ENCODE results near the gene ALKAL2. TPM values are rescaled to one million over a fixed set of nuclear protein-coding genes. Genes with fewer than 3 reads are reported as not detected.

ALKAL2 gene
- total and polyA plus RNA-seq, 2 donors (not counting 3 experiments of a cell fraction or from before 2014, with no cell fraction given) = not detected

GRCh38 chr2:257429-257828 is 30.5 kb downstream of the ALKAL2 start:
- Histone ChIP-seq H3K79me2 (ENCODE audit: control insufficient read depth, insufficient read depth, low read length) (no peaks in the 10 kb centered on the region), H2AFZ (ENCODE audit: low read depth, low read length) (no peak overlapping the region), H3K4me2 (ENCODE audit: insufficient read depth, low read length) (no peak overlapping the region), H3K36me3 (ENCODE audit: control insufficient read depth in 2 of 2, extremely low read depth in 1 of 2, insufficient read depth in 2 of 2, low read length in 2 of 2) (no peaks in the 10 kb centered on the region), H3K9me3 (replicated peaks; ENCODE audit: control insufficient read depth, insufficient read depth, low read length) (no peaks in the 10 kb centered on the region), H3K4me3 (replicated peaks in 1 of 3; ENCODE audit: insufficient read depth in 1 of 3, low read depth in 1 of 3, low read length in 3 of 3) (no peak overlapping the region), H3K4me1 (ENCODE audit: control insufficient read depth, extremely low read depth, insufficient read depth, low read length) (no peaks in the 10 kb centered on the region), H3K27ac (ENCODE audit: insufficient read depth, low read depth, low read length) (no peak overlapping the region), H4K20me1 (replicated peaks; ENCODE audit: control insufficient read depth, extremely low read depth, insufficient read depth, low read length) (peaks cover 2% of the 10 kb centered on the region), H3K9me1 (replicated peaks; ENCODE audit: control insufficient read depth, extremely low read depth, insufficient read depth, low read length) (no peaks in the 10 kb centered on the region), H3K27me3 (ENCODE audit: control insufficient read depth in 2 of 2, insufficient read depth in 2 of 2, low read length in 2 of 2) (no peaks in the 10 kb centered on the region), H3K9ac (replicated peaks; ENCODE audit: extremely low read depth, insufficient read depth, low read length) (no peak overlapping the region)
- no peak for TF ChIP-seq JUN (IDR thresholded peaks at IDR 0.05; ENCODE audit: borderline replicate concordance, insufficient read depth, insufficient read length, low read depth)
- TF ChIP-seq, protein P1, sequence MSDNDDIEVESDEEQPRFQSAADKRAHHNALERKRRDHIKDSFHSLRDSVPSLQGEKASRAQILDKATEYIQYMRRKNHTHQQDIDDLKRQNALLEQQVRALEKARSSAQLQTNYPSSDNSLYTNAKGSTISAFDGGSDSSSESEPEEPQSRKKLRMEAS (IDR thresholded peaks at IDR 0.05; ENCODE audit: insufficient read depth, insufficient read length) = no peak
- TF ChIP-seq, protein P2, sequence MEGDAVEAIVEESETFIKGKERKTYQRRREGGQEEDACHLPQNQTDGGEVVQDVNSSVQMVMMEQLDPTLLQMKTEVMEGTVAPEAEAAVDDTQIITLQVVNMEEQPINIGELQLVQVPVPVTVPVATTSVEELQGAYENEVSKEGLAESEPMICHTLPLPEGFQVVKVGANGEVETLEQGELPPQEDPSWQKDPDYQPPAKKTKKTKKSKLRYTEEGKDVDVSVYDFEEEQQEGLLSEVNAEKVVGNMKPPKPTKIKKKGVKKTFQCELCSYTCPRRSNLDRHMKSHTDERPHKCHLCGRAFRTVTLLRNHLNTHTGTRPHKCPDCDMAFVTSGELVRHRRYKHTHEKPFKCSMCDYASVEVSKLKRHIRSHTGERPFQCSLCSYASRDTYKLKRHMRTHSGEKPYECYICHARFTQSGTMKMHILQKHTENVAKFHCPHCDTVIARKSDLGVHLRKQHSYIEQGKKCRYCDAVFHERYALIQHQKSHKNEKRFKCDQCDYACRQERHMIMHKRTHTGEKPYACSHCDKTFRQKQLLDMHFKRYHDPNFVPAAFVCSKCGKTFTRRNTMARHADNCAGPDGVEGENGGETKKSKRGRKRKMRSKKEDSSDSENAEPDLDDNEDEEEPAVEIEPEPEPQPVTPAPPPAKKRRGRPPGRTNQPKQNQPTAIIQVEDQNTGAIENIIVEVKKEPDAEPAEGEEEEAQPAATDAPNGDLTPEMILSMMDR (IDR thresholded peaks at IDR 0.05; ENCODE audit: extremely low read depth in 1 of 2, insufficient read depth in 1 of 2, low read depth in 1 of 2, low read length in 2 of 2) = no peak
- TF ChIP-seq POLR2AphosphoS5 (IDR thresholded peaks at IDR 0.05; ENCODE audit: insufficient read depth, low read depth, low read length) = no peak
- TF ChIP-seq EZH2 (IDR thresholded peaks at IDR 0.05; ENCODE audit: borderline replicate concordance, low read depth, low read length, severe bottlenecking) = no peak
- no TSS peak for BruUV-seq (replicated peaks)
- DNase-seq (ENCODE audit: low read depth, low spot score) = no peak
- FAIRE-seq = no peak
- dilution Hi-C loops (cut with MboI; ENCODE audit: extremely low pct_ligation_motif_present, low sequenced_read_pairs) = no loop called here
- CTCF ChIA-PET = no interaction called here
- intact Hi-C loops (cut with micrococcal nuclease) = no loop called here
- POLR2A ChIA-PET = no interaction called here

DNA sequence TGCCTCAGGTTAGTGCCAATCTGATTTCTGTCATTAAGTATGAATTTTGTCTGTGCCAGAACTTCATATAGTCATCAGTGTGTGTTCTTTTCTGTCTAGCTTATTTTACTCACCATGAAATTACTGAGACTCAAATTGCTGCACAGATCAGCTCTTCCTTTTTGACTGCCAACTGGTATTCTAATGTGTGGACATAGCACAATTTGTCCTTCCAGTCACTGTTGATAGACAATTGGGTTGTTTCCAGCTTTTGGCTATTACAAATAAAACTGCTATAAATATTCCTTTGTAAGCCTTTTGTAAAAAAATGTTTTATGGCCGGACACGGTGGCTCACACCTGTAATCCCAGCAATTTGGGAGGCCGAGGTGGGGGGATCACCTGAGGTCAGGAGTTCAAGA is 31.8 kb downstream of the ALKAL2 start:
- POLR2A ChIA-PET = no interaction called here
- H3K9me1 ChIP-seq (replicated peaks; ENCODE audit: control insufficient read depth, extremely low read depth, insufficient read depth, low read length) = no peaks in the 10 kb centered on the region
- no peaks in the 10 kb centered on the region for H3K27me3 ChIP-seq (ENCODE audit: control insufficient read depth in 2 of 2, insufficient read depth in 2 of 2, low read length in 2 of 2)
- no peak for TF ChIP-seq MYC (IDR thresholded peaks at IDR 0.05; ENCODE audit: low read depth, low read length)
- TF ChIP-seq, protein P2 (IDR thresholded peaks at IDR 0.05; ENCODE audit: extremely low read depth in 1 of 2, insufficient read depth in 1 of 2, low read depth in 1 of 2, low read length in 2 of 2) = no peak
- no peak for TF ChIP-seq JUN (IDR thresholded peaks at IDR 0.05; ENCODE audit: borderline replicate concordance, insufficient read depth, insufficient read length, low read depth)
- no peak for TF ChIP-seq POLR2AphosphoS5 (IDR thresholded peaks at IDR 0.05; ENCODE audit: insufficient read depth, low read depth, low read length)
- TF ChIP-seq GATA2 (IDR thresholded peaks at IDR 0.05; ENCODE audit: insufficient read depth, insufficient read length, low read depth, low read length) = no peak
- no peak for TF ChIP-seq EZH2 (IDR thresholded peaks at IDR 0.05; ENCODE audit: borderline replicate concordance, low read depth, low read length, severe bottlenecking)
- TF ChIP-seq FOS (IDR thresholded peaks at IDR 0.05; ENCODE audit: borderline replicate concordance, insufficient read depth, low read length) = no peak
- TF ChIP-seq POLR2A (IDR thresholded peaks at IDR 0.05; ENCODE audit: low read depth, low read length) = no peak
- TF ChIP-seq, protein P1 (IDR thresholded peaks at IDR 0.05; ENCODE audit: insufficient read depth, insufficient read length) = no peak
- DNase-seq (ENCODE audit: low read depth, low spot score) (no peak), FAIRE-seq (no peak)
- H3K36me3 ChIP-seq (ENCODE audit: control insufficient read depth in 2 of 2, extremely low read depth in 1 of 2, insufficient read depth in 2 of 2, low read length in 2 of 2) = no peaks in the 10 kb centered on the region
- BruUV-seq (replicated peaks) = no TSS peak
- CTCF ChIA-PET = interaction anchor here (2.2 kb wide), 1 partner anchor 10 kb away, joined by 21 read pairs; no protein-coding TSS in a partner anchor
- H4K20me1 ChIP-seq (replicated peaks; ENCODE audit: control insufficient read depth, extremely low read depth, insufficient read depth, low read length) = peaks cover 2% of the 10 kb centered on the region
- no peak overlapping the region for H3K4me2 ChIP-seq (ENCODE audit: insufficient read depth, low read length)
- no peak overlapping the region for H2AFZ ChIP-seq (ENCODE audit: low read depth, low read length)
- H3K9ac ChIP-seq (replicated peaks; ENCODE audit: extremely low read depth, insufficient read depth, low read length) = no peak overlapping the region
- no peaks in the 10 kb centered on the region for H3K4me1 ChIP-seq (ENCODE audit: control insufficient read depth, extremely low read depth, insufficient read depth, low read length)
- no peak overlapping the region for H3K27ac ChIP-seq (ENCODE audit: insufficient read depth, low read depth, low read length)
- no peaks in the 10 kb centered on the region for H3K9me3 ChIP-seq (replicated peaks; ENCODE audit: control insufficient read depth, insufficient read depth, low read length)
- H3K79me2 ChIP-seq (ENCODE audit: control insufficient read depth, insufficient read depth, low read length) = no peaks in the 10 kb centered on the region
- dilution Hi-C loops (cut with MboI; ENCODE audit: extremely low pct_ligation_motif_present, low sequenced_read_pairs) = no loop called here
- no peak overlapping the region for H3K4me3 ChIP-seq (replicated peaks in 1 of 3; ENCODE audit: insufficient read depth in 1 of 3, low read depth in 1 of 3, low read length in 3 of 3)
- intact Hi-C loops (cut with micrococcal nuclease) = no loop called here
